ENCODE results near the gene CLIC5. TPM values are rescaled to one million over a fixed set of nuclear protein-coding genes. Genes with fewer than 3 reads are reported as not detected.

The CLIC5 gene
- total RNA-seq, 4 donors from 2014 or later: 2.8 to 6.9 (median 5.0) TPM

DNA sequence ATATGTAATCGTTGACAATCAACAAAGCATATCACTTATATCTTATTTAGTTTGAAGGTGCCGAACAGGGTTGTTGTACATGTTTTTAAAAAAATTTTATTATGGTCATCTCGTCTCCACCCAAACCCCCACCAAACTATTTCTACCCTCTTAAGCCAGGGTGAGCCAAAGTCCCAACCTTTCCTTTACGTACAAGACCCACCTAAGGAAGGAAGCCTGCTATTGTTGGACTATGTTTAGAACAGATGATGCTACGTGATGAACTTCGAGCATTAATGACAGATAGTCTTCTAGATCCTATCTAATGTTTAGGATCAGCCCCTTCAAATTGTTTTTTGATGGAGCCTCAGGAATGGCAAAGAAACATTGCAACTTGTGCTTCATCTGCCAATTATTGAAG lies 44.4 kb downstream of the CLIC5 start:
- H3K4me3 ChIP-seq: no peak overlapping the region
- H3K4me1 ChIP-seq: peaks cover 0 to 9% (median 0%) of the 10 kb centered on the region in 3 donors
- H3K27me3 ChIP-seq: no peaks in the 10 kb centered on the region
- peaks cover 0 to 13% (median 0%) of the 10 kb centered on the region in 3 donors for H3K9me3 ChIP-seq
- 71 to 79% methylated on average over 6 of the region's 6 CpGs for WGBS, 2 donors (ENCODE audit: low coverage in 1 of 2)
- H3K27ac ChIP-seq: no peak overlapping the region
- no peak for ATAC-seq
- TF ChIP-seq POLR2A (IDR thresholded peaks at IDR 0.05) (no peak), EP300 (IDR thresholded peaks at IDR 0.05) (no peak), POLR2AphosphoS5 (IDR thresholded peaks at IDR 0.05) (no peak)
- TF ChIP-seq, protein P1, sequence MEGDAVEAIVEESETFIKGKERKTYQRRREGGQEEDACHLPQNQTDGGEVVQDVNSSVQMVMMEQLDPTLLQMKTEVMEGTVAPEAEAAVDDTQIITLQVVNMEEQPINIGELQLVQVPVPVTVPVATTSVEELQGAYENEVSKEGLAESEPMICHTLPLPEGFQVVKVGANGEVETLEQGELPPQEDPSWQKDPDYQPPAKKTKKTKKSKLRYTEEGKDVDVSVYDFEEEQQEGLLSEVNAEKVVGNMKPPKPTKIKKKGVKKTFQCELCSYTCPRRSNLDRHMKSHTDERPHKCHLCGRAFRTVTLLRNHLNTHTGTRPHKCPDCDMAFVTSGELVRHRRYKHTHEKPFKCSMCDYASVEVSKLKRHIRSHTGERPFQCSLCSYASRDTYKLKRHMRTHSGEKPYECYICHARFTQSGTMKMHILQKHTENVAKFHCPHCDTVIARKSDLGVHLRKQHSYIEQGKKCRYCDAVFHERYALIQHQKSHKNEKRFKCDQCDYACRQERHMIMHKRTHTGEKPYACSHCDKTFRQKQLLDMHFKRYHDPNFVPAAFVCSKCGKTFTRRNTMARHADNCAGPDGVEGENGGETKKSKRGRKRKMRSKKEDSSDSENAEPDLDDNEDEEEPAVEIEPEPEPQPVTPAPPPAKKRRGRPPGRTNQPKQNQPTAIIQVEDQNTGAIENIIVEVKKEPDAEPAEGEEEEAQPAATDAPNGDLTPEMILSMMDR (IDR thresholded peaks at IDR 0.05): no peak
- no peaks in the 10 kb centered on the region for H3K36me3 ChIP-seq

- TF ChIP-seq, protein P1 (IDR thresholded peaks at IDR 0.05): no peak
- no peak for TF ChIP-seq POLR2AphosphoS5 (IDR thresholded peaks at IDR 0.05)
- TF ChIP-seq POLR2A (IDR thresholded peaks at IDR 0.05): no peak
- WGBS, 2 donors (ENCODE audit: low coverage in 1 of 2): 15 to 22% methylated on average over 2 of the region's 2 CpGs
- H3K36me3 ChIP-seq: no peaks in the 10 kb centered on the region
- H3K9me3 ChIP-seq: peaks cover 0 to 7% (median 0%) of the 10 kb centered on the region in 3 donors
- peaks cover 0 to 9% (median 0%) of the 10 kb centered on the region in 3 donors for H3K4me1 ChIP-seq
- H3K27me3 ChIP-seq: no peaks in the 10 kb centered on the region
- ATAC-seq: no peak
- H3K4me3 ChIP-seq: no peak overlapping the region
- H3K27ac ChIP-seq: peak overlapping the region in 1 of 4 donors; percentile 2
These were observed 45.3 kb downstream of the CLIC5 start for GRCh38 chr6:45970326-45970725.

DNA sequence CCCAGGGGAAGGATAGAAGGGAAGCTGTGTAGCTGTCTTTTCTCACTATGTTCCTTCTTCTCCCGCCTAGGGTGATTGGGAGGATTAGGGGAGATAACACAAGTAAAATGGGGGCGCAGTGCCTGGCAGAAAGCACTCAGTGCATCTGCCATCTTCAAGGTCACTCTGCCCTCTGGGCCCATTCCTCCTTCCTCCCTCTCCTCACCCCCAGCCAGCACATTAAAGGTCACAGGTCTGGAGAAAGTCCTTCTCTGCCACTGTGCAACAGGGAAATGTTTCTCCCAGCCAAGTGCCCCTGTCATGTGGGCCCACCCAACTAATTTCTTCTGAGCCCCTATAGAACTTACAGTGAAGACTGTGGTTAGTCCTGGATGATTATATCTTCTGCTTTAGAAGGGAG lies 45.8 kb downstream of the CLIC5 start:
- no peaks in the 10 kb centered on the region for H3K27me3 ChIP-seq
- H3K36me3 ChIP-seq: no peaks in the 10 kb centered on the region
- H3K27ac ChIP-seq: peak overlapping the region in 1 of 4 donors; percentile 2
- 80 to 100% methylated on average over 1 of the region's 2 CpGs for WGBS, 2 donors (ENCODE audit: low coverage in 1 of 2)
- H3K9me3 ChIP-seq: peaks cover 0 to 6% (median 0%) of the 10 kb centered on the region in 3 donors
- TF ChIP-seq POLR2A (IDR thresholded peaks at IDR 0.05) (no peak), POLR2AphosphoS5 (IDR thresholded peaks at IDR 0.05) (no peak), EP300 (IDR thresholded peaks at IDR 0.05) (no peak)
- TF ChIP-seq, protein P1 (IDR thresholded peaks at IDR 0.05): no peak
- no peak overlapping the region for H3K4me3 ChIP-seq
- H3K4me1 ChIP-seq: peaks cover 0 to 9% (median 0%) of the 10 kb centered on the region in 3 donors
- ATAC-seq: no peak

DNA sequence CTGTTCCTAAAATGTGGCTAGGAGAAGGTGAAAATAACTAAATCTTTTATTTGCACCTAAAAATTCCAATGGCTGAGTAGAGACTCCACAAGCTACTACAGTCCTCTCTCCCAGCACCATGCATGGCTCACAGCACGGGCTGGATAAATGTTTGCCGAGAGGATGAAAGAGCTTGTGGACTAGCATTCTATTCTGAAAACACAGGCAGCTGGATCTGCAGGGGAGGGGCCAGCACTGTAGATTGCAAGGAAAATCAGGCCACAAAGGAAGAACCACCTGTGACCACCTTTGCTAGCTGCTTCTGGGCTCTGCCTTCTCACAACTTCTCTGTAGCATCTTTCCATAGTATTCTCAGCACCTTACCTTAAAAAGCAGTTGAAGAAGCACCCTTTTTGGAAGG lies 46.6 kb downstream of the CLIC5 start:
- peaks cover 0 to 12% (median 0%) of the 10 kb centered on the region in 3 donors for H3K9me3 ChIP-seq
- H3K36me3 ChIP-seq: no peaks in the 10 kb centered on the region
- TF ChIP-seq, protein P1 (IDR thresholded peaks at IDR 0.05): no peak
- TF ChIP-seq POLR2AphosphoS5 (IDR thresholded peaks at IDR 0.05) (no peak), EP300 (IDR thresholded peaks at IDR 0.05) (no peak), POLR2A (IDR thresholded peaks at IDR 0.05) (no peak)
- H3K4me1 ChIP-seq: peaks cover 0 to 9% (median 0%) of the 10 kb centered on the region in 3 donors
- H3K27me3 ChIP-seq: no peaks in the 10 kb centered on the region
- no peak overlapping the region for H3K4me3 ChIP-seq
- no peak for ATAC-seq
- WGBS, 2 donors (ENCODE audit: low coverage in 1 of 2): 74 to 100% methylated on average over 1 to 2 of the region's 2 CpGs
- no peak overlapping the region for H3K27ac ChIP-seq

GRCh38 chr6:45967363-45967762 lies 48.3 kb downstream of the CLIC5 start:
- Histone ChIP-seq H3K27me3 (no peaks in the 10 kb centered on the region), H3K4me3 (no peak overlapping the region), H3K27ac (no peak overlapping the region), H3K36me3 (no peaks in the 10 kb centered on the region), H3K4me1 (peaks cover 0 to 9% (median 0%) of the 10 kb centered on the region in 3 donors), H3K9me3 (peaks cover 0 to 13% (median 0%) of the 10 kb centered on the region in 3 donors)
- TF ChIP-seq, protein P1 (IDR thresholded peaks at IDR 0.05): no peak
- TF ChIP-seq POLR2A (IDR thresholded peaks at IDR 0.05): no peak
- no peak for TF ChIP-seq POLR2AphosphoS5 (IDR thresholded peaks at IDR 0.05)
- WGBS, 2 donors (ENCODE audit: low coverage in 1 of 2): 86 to 92% methylated on average over 1 of the region's 1 CpG
- no peak for ATAC-seq

All from gastroesophageal sphincter (tissue), 4 donors.